Measurements from ENCODE around the gene EIF4G2.
A peak's percentile ranks its signal among the peaks of the same experiment; 100 is the strongest.
"Not testable (repeated sequence)": the region's sequence is repeated elsewhere in the genome, so short reads cannot be mapped to it uniquely, and the experiment has no call there.

Gene EIF4G2

GRCh38 chr11:10823152-10823579, 14.4 kb upstream of the EIF4G2 start:
- H3K4me3 ChIP-seq (ENCODE audit: low read depth, low read length, poor library complexity, severe bottlenecking) = peak overlapping the region; percentile 2
- H3K27ac ChIP-seq (ENCODE audit: low read depth, low read length, poor library complexity, severe bottlenecking) = peak overlapping the region; percentile 14
- no peaks in the 10 kb centered on the region for H3K9me3 ChIP-seq (ENCODE audit: low read length)
- TF ChIP-seq EZH2 (IDR thresholded peaks at IDR 0.05; ENCODE audit: borderline replicate concordance, low read length) = no peak
- TF ChIP-seq, protein P1, sequence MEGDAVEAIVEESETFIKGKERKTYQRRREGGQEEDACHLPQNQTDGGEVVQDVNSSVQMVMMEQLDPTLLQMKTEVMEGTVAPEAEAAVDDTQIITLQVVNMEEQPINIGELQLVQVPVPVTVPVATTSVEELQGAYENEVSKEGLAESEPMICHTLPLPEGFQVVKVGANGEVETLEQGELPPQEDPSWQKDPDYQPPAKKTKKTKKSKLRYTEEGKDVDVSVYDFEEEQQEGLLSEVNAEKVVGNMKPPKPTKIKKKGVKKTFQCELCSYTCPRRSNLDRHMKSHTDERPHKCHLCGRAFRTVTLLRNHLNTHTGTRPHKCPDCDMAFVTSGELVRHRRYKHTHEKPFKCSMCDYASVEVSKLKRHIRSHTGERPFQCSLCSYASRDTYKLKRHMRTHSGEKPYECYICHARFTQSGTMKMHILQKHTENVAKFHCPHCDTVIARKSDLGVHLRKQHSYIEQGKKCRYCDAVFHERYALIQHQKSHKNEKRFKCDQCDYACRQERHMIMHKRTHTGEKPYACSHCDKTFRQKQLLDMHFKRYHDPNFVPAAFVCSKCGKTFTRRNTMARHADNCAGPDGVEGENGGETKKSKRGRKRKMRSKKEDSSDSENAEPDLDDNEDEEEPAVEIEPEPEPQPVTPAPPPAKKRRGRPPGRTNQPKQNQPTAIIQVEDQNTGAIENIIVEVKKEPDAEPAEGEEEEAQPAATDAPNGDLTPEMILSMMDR (IDR thresholded peaks at IDR 0.05; ENCODE audit: low read length) = no peak
- no peak overlapping the region; the same call in 1 of the 2 replicates for H3K9ac ChIP-seq (ENCODE audit: low read length)
- no peaks in the 10 kb centered on the region for H3F3A ChIP-seq (ENCODE audit: insufficient read depth, low read length)
- H3K27me3 ChIP-seq (ENCODE audit: insufficient read depth, low read length) = no peaks in the 10 kb centered on the region
- peak overlapping the region; percentile 37 for H3K4me2 ChIP-seq (ENCODE audit: low read length)
- H3K4me1 ChIP-seq (ENCODE audit: insufficient read depth, low read length, severe bottlenecking) = peaks cover 33% of the 10 kb centered on the region
- H3K79me2 ChIP-seq (ENCODE audit: insufficient read depth, low read length) = no peaks in the 10 kb centered on the region
- H3K9me2 ChIP-seq (ENCODE audit: low read depth, low read length) = no peaks in the 10 kb centered on the region
- peak overlapping the region; percentile 16; the same call in 1 of the 2 replicates for H2AFZ ChIP-seq (ENCODE audit: low read length)
- H4K20me1 ChIP-seq (ENCODE audit: insufficient read depth, low read length) = no peaks in the 10 kb centered on the region
- H3K36me3 ChIP-seq (ENCODE audit: insufficient read depth, low read length) = no peaks in the 10 kb centered on the region

GRCh38 chr11:10822491-10822890, 13.8 kb upstream of the EIF4G2 start:
- H3K9ac ChIP-seq (ENCODE audit: low read length); H3K4me2 ChIP-seq (ENCODE audit: low read length); H3K4me3 ChIP-seq (ENCODE audit: low read depth, low read length, poor library complexity, severe bottlenecking); H3K9me3 ChIP-seq (ENCODE audit: low read length); H3K27me3 ChIP-seq (ENCODE audit: insufficient read depth, low read length); H3K9me2 ChIP-seq (ENCODE audit: low read depth, low read length); H2AFZ ChIP-seq (ENCODE audit: low read length); H3K27ac ChIP-seq (ENCODE audit: low read depth, low read length, poor library complexity, severe bottlenecking); H3K36me3 ChIP-seq (ENCODE audit: insufficient read depth, low read length); H3K79me2 ChIP-seq (ENCODE audit: insufficient read depth, low read length); H4K20me1 ChIP-seq (ENCODE audit: insufficient read depth, low read length); H3F3A ChIP-seq (ENCODE audit: insufficient read depth, low read length): not testable (repeated sequence)
- peaks cover 33% of the 10 kb centered on the region for H3K4me1 ChIP-seq (ENCODE audit: insufficient read depth, low read length, severe bottlenecking)

GRCh38 chr11:10818594-10818993, 9.9 kb upstream of the EIF4G2 start:
- H3K4me3 ChIP-seq (ENCODE audit: low read depth, low read length, poor library complexity, severe bottlenecking) = no peak overlapping the region
- no peaks in the 10 kb centered on the region for H3F3A ChIP-seq (ENCODE audit: insufficient read depth, low read length)
- H3K9ac ChIP-seq (ENCODE audit: low read length) = no peak overlapping the region
- H2AFZ ChIP-seq (ENCODE audit: low read length) = no peak overlapping the region
- H3K36me3 ChIP-seq (ENCODE audit: insufficient read depth, low read length) = no peaks in the 10 kb centered on the region
- no peaks in the 10 kb centered on the region; the same call in 1 of the 2 replicates for H3K27me3 ChIP-seq (ENCODE audit: insufficient read depth, low read length)
- no peak overlapping the region for H3K27ac ChIP-seq (ENCODE audit: low read depth, low read length, poor library complexity, severe bottlenecking)
- H3K9me3 ChIP-seq (ENCODE audit: low read length) = no peaks in the 10 kb centered on the region
- TF ChIP-seq, protein P1 (IDR thresholded peaks at IDR 0.05; ENCODE audit: low read length) = no peak
- TF ChIP-seq EZH2 (IDR thresholded peaks at IDR 0.05; ENCODE audit: borderline replicate concordance, low read length) = no peak
- no peaks in the 10 kb centered on the region for H3K9me2 ChIP-seq (ENCODE audit: low read depth, low read length)
- no peaks in the 10 kb centered on the region for H4K20me1 ChIP-seq (ENCODE audit: insufficient read depth, low read length)
- no peaks in the 10 kb centered on the region for H3K79me2 ChIP-seq (ENCODE audit: insufficient read depth, low read length)
- no peak overlapping the region for H3K4me2 ChIP-seq (ENCODE audit: low read length)
- peaks cover 8% of the 10 kb centered on the region for H3K4me1 ChIP-seq (ENCODE audit: insufficient read depth, low read length, severe bottlenecking)

GRCh38 chr11:10813945-10814344, 5.2 kb upstream of the EIF4G2 start:
- Histone ChIP-seq H3K36me3 (ENCODE audit: insufficient read depth, low read length) (no peaks in the 10 kb centered on the region), H3K79me2 (ENCODE audit: insufficient read depth, low read length) (no peaks in the 10 kb centered on the region), H3K4me1 (ENCODE audit: insufficient read depth, low read length, severe bottlenecking) (peaks cover 13% of the 10 kb centered on the region), H3K27ac (ENCODE audit: low read depth, low read length, poor library complexity, severe bottlenecking) (no peak overlapping the region), H3K27me3 (ENCODE audit: insufficient read depth, low read length) (no peaks in the 10 kb centered on the region; the same call in 1 of the 2 replicates), H2AFZ (ENCODE audit: low read length) (no peak overlapping the region), H3F3A (ENCODE audit: insufficient read depth, low read length) (no peaks in the 10 kb centered on the region), H3K9me3 (ENCODE audit: low read length) (no peaks in the 10 kb centered on the region), H3K4me2 (ENCODE audit: low read length) (no peak overlapping the region), H3K9ac (ENCODE audit: low read length) (no peak overlapping the region), H3K4me3 (ENCODE audit: low read depth, low read length, poor library complexity, severe bottlenecking) (no peak overlapping the region), H3K9me2 (ENCODE audit: low read depth, low read length) (no peaks in the 10 kb centered on the region), H4K20me1 (ENCODE audit: insufficient read depth, low read length) (no peaks in the 10 kb centered on the region)
- TF ChIP-seq EZH2 (IDR thresholded peaks at IDR 0.05; ENCODE audit: borderline replicate concordance, low read length) = no peak
- TF ChIP-seq, protein P1 (IDR thresholded peaks at IDR 0.05; ENCODE audit: low read length) = no peak

Measured in OCI-LY1 (cell line).